DMS53 treated with DMSO at 0.1 percent for 48 hours (cell line): ENCODE measurements around the gene LIN37.

Experiments
- DNase-seq: peaks from one replicate; lab custom pipeline; 2025; ENCODE audit not compliant: unreplicated experiment; lab: John Stamatoyannopoulos, UW

Gene LIN37

DNA sequence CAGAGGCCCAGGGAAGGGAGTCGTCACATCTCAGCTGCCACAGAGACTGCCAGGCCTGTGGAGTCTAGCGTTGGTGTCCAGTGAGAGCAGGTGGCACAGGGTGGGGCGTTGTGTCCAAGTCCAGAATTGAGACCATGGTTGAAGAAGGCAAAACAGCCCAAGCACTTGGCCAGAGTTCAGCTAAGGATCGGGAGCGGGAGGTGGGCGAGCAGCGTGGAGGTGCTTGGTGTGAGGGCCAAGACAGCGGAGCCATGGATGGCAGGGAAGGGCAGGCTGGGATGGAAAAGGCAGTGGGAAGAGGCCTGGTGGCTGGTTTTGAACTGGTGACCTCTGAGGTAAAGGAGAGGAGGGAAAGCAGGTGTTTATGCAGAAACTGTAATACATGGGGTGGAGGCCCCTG lies 14.1 kb upstream of the LIN37 start:
- no peak for DNase-seq

DNA sequence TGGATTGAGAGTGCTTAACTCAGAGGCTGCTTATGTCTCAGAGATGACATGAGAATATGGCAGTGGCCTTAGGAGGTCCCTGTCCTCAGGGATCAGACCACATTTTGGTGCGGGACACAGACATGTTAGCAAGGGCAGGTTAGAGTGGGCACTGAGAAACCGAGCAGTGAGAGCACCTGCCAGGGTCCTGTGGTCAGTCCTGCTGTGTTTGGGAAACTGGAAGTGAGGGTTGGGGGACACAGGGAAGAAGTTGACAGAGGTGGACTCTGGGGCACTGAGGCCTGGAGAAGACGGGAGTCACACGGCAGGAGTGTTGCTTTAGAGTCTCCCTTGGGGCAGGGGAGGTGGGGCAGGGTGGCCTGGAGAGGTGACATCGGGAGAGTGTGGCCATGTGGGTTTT lies 13.5 kb upstream of the LIN37 start:
- DNase-seq: no peak

DNA sequence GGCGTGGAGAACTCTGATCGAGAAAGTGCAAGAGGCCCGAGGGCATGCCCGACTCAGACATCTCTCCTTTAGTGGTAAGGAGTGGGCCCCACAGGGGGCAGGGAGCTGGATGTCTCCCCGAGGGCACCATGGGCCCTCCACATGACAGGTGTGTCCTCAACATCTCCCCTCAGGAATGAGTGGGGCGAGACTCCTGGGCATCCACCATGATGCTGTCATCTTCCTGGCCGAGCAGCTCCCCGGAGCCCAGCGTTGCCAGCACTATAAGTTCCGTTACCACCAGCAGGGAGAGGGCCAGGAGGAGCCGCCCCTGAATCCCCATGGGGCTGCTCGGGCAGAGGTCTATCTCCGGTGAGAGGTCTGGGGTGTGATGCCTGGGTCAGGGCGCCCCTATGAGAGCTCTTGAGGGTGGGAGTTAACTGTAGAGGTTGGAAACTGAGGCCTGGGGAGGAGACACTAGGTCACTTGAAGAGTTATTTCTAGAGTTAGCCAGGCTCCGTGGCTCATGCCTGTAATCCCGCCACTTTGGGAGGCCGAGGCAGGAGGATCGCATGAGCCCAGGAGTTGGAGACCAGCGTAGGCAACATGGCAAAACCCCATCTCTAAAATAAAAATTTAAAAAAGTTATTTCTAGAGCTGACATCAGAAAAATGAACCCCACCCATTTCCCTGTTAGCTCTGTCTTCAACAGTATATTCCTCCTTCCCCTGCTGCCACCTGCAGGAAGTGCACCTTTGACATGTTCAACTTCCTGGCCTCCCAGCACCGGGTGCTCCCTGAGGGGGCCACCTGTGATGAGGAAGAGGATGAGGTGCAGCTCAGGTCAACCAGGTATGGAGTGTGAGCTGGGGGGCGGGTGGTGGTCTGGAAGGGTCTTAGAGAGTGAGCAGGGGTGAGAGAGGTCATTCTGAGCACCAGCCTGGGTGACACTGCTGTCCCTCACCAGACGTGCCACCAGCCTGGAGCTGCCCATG lies 11.2 kb upstream of the LIN37 start:
- DNase-seq: no peak

DNA sequence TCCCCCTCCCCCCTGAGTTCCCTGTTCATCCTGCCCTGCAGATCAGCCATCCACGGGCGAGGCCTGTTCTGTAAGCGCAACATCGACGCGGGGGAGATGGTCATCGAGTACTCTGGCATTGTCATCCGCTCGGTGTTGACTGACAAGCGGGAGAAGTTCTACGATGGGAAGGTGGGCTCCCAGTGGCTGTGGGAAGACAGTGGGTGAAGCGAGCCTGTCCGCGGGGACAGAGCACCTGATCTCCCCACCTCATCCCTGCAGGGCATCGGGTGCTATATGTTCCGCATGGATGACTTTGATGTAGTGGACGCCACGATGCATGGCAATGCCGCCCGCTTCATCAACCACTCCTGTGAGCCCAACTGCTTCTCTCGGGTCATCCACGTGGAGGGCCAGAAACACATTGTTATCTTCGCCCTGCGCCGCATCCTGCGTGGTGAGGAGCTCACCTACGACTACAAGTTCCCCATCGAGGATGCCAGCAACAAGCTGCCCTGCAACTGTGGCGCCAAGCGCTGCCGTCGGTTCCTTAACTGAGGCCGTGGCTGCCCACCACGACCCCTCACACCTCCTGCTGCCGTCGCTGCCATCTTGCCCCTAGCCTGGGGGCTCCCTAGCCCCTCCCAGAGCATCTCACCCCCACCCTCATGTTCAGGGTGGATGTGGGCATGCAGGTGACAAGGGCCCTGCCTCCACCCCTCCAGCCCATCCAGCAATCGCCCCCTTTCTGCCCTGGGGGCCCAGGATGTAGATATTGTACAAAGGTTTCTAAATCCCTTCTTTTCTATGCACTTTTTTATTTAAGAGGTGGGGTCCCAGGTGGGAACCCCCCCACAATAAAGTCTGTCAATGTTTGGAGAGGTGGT lies 10.1 kb upstream of the LIN37 start:
- no peak for DNase-seq

DNA sequence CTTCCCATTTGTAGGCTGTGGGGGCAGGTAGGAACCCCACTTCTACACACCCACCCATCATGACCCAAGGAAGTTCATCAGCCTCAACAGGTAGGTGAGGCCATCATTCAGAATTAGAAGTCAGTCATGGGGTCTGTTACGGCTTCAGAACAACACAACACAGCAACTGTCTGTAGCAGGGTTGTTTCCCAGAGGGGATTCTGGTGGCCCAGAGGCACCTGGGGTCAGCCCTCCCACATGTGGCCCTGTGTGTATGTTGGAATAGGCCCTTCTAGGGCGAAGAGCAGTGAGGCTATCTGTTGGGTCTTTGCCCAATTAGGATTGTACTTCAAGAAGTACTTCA lies 9.5 kb upstream of the LIN37 start:
- DNase-seq: no peak

DNA sequence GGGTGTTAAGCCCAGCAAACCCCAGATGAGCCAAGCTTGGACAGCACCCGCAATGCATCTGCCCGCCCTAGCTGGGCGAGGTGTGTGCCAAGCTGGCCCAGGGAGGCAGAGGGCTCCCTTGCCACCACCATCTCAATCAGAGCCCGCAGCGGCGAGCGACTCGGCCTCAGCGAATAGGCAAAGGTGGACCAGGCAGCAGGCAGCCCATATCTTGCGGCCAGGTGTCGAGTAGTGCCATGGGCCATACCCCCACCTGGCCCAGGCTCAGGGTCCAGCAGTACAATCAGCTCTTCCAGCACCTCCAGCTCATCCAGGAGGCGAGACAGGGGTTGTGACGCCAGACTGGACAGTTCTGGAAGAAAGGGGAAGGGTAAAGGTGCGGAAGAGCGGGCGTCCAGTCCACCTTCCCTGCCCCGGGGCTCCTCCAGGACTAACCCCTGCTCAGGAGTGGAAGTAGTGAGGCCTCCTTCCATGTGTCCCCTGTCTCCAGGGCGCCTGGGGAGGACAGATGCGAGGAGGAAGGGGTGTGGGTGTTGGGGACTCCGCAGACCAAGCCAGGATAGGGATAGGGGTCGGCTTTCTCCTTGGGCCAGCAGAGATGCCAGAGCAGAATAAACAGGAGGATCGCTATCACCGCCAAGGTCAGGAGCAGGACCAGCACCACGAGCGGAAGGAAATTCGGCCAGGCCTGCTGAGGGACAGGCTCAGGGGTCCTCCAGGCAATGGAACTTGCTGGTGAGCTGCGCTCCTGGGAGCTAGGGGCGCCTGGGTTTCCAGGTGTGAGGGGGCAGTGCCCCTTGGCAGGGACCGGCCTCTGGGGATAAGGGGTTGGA lies 8.9 kb upstream of the LIN37 start:
- no peak for DNase-seq

DNA sequence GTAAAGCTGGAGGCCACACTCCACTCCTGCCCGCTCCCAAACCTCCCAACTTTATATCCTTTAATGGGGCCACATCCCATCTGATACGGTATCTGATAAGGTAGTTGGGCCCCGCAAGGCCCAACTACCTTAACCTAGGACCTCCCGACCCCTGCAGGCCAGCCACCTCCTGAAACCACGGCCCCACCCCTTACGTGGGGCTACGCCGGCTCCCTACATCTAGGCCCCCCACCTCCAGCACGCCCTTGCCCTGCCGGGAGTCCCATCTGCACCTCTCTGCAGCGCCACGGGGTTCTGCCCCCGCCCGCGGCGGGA lies 8.3 kb upstream of the LIN37 start:
- no peak for DNase-seq

DNA sequence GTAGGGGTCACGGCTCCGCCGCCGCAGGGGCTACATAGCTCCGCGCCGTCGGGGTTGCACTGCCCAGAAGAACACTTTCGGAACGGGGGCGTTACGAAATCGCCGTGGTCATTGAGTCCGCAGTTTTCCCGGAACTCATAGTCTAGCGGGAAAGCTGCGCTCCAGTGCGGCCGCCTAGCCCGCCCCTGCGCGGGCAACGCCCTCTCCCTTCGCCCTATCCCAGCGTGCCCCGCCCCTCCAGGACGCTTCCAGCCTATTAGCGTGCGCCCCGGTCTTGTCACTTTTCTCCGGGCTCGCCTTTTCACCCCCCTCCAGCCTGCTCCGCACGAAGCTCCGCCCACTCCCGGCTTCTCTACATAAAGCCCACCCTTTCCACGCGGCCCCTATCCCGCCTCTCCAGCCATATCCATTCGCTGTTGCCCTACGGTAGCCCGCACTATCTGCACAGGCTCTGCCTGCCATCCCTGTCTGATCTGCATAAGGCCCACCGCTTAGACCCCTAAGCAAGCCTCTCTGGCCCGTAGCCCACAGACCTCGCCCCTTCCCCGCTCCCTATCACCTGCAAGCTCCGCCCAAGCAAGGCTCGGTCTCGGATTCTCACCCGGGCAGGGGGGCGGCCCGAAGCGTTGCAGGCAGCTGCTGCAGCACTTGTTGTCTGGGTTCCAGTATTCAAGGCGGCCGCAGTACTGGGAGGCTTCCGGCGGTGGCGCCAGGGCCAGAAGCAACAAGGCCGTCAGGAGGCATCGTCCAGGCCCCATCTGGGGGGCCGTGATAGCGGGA lies 7.8 kb upstream of the LIN37 start:
- DNase-seq: peak; percentile 99

DNA sequence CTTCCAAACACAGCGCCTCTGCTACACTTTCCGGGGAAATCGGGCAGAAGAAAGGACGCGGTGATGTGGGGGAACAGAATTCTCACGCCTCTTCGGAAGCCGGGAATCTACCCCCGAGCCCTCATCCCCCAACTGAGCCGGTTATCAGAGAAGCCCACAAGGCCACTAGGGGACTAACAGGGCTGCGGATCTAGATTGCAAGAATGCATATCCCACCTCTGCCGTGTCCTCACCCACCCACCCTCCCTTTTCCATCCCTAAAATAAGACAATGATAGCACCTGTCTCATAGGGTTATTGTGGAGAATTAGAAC lies 7.2 kb upstream of the LIN37 start:
- DNase-seq: no peak

DNA sequence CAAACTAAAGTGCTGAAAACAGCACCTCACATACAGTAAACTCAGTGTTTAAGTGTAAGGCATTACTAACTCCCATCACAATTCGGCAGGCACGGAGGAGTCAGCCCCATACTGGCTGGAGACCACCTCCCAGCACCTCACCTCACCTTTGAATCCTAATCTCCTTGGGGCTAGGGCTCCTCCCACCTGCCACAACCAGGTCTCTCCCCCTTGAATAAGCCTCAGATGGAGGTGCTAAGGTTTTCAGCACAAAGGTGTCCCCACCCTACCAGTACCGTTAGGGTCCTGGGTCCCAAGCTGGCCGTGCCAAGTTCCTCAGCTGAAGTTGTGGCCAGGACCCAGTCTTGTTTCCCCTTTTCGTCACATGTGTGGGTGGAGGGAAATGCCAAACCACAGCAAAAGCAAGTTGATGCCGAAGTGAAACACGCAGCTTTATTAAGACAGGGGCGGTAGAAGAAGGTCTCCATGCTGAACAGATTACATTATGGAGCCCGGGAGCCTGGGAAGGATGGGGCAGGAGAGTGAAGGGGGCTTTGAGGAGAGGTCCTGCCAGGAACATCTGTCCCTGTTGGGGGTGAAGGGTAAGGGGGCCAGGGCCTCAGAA lies 6.2 kb upstream of the LIN37 start, which contains the start of gene IGFLR1:
TSS of gene IGFLR1 (minus strand) at position 332 of the 604 bp plus-strand sequence. CDS start 1,272 bp downstream, outside the sequence.
- DNase-seq: no peak

DNA sequence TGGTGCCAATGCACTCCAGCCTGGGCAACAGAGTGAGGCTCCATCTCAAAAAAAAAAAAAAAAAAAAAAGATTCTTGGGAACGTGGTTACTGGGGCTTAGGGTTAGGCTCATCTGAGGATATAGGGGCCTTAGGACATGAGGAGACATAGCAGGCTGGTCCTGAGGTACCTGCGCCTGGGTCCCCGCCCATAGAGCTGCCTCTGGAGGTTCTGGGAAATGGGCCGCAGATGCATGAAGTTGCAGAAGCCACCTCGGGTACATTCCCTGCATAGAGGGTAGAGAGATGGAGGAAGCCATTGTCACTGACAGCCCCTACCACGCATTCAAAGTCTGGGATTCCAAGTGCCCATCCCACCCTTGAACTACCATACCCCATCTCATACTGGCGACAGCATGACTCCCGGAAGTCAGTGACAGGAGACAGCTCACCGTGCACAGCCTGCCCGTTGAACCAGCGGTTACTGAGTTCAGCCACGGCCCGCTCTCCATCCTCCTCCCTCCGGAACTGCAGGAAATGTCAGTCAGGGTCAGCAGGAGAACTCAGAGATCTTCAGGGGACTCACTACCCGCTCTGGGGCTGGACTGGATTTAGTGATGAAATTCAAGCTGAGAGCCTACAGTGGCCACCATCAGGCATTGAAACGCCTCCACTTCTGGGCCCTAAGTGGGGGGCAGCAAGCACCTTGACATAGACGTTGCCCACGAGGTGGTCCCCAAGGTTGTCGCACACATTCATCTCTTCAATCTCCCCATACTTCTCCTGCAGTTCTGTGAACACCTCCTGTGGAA lies 4.5 kb upstream of the LIN37 start:
- no peak for DNase-seq

DNA sequence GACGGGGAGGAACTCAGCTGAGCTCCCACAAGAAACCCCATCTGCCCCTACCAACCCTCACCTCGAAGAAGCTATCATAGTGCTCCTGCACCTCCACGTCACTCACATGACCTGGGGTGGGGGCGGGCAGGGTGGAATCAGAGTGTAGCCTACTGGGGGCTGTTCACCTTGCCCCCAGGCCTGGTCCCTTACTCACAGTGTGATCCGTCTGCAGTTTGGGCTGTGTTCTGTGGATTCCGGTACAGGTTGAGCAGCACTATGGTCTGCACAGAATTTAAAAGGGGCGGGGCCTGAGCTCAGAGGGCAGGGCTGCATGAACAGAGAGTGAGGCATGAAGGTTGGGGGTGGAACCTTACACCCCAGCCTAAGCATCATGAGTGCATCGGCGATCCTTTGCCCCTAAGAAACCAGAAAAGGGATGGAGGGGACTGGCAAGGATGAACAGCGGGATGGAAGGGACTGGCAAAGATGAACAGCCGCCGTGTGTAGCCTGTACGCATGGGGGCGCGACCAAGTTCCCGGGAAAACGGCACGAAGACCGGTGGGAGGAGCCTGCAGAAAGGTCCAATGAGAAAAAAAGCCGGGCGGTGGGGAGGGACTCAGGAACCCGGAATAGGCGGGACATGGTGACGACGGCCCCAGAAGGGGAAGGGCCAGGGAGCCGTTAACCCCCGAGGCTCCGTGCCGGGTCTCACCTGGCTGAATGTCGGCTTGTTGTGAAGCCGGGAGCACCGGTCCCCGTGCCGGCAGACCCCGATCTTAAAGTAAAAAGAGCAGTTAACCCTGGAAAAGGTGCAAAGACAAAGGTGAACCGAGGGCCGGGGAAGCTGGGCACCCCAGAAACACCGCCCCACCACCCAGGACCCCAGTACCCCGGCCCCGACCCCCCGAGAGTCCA lies 3.7 kb upstream of the LIN37 start:
- peak; percentile 97 for DNase-seq

DNA sequence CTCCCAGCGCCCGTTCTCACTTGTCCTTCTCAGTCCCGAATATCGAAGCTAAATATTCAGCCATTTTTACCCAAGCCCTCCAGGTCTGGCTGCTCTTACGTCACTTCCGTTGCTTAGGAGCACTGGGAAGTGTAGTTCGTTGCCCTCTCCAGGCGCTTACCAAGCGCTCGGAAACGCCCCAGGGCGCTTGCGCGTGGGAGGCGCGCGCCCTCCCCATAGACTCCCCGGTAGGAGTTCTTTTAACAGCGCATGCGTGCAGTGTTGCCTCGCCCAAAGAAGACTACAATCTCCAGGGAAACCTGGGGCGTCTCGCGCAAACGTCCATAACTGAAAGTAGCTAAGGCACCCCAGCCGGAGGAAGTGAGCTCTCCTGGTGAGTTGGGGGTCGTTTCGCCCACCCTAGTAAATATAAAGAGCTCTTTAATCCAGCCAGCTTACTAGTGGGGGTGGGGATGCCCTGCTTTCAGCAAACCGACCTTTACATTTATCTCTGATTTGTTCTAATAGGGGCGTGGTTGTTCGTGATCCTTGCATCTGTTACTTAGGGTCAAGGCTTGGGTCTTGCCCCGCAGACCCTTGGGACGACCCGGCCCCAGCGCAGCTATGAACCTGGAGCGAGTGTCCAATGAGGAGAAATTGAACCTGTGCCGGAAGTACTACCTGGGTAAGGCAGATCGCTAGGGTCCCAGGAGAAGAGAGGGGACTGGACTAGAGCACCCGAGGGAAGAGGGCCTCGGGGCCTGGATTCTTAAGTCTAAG lies 2.9 kb upstream of the LIN37 start, which contains the start of the genes PSENEN and U2AF1L4:
TSS of gene PSENEN (plus strand) at position 324 of the 759 bp plus-strand sequence. CDS start at position 604, 280 bp downstream.
TSS of gene U2AF1L4 (minus strand) at position 91 of the 759 bp plus-strand sequence. CDS start at position 64, 27 bp downstream.
- DNase-seq: peak; percentile 99

DNA sequence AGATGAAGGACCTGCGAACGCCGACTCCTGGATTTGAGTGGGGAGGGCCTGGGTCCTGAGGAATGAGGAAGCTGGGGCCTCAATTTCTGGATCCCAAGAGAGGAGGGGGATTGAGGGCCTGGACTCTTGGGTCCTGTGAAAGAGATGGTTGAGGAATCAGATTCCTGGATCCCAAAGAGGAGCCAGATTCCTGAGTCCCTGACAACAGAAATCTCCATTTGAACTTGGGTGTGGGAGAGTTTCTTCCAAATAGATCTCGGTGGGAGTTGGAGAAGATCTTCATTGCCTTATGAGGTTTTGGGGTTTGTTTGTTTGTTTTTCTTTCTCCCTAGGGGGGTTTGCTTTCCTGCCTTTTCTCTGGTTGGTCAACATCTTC lies 2.3 kb upstream of the LIN37 start:
- no peak for DNase-seq

DNA sequence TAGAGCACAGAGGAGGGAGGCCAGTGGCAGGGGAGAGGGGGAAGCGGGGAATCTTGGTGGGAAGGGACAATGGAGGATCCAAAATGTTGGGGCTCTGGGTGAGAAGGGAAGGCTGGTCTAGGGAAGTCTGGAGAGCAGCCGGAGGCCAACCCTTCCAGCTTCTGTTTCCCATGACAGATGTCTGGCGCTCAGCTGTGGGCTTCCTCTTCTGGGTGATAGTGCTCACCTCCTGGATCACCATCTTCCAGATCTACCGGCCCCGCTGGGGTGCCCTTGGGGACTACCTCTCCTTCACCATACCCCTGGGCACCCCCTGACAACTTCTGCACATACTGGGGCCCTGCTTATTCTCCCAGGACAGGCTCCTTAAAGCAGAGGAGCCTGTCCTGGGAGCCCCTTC lies 1.8 kb upstream of the LIN37 start:
- no peak for DNase-seq

DNA sequence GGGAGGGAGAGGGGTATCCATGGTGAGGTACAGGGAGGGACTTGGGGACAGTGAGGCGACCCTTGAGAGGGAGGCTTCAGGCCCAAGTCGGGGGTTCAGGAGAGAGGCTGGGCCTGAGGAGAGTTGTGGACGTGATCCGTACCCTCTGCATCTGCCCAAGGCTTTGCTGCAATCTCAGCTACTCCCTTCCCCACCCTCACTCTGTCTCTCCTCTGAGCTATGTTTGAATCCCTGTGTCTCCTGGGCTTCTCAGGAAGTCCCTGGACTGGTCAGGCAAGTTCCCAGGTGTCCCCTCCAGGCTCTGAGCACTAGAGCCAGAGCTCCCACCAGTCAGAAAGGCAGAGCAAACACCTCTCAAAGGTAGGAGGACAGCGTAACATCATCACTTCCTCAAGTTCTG lies 1.8 kb downstream of the LIN37 start:
- DNase-seq: no peak
